Measurements from ENCODE around the gene BBLN. TPM values are rescaled to one million over a fixed set of nuclear protein-coding genes. Genes with fewer than 3 reads are reported as not detected.
"Not testable (repeated sequence)": the region's sequence is repeated elsewhere in the genome, so short reads cannot be mapped to it uniquely, and the experiment has no call there.

The BBLN gene
- total RNA-seq, 1 donor from 2014 or later, result 16.9 TPM

DNA sequence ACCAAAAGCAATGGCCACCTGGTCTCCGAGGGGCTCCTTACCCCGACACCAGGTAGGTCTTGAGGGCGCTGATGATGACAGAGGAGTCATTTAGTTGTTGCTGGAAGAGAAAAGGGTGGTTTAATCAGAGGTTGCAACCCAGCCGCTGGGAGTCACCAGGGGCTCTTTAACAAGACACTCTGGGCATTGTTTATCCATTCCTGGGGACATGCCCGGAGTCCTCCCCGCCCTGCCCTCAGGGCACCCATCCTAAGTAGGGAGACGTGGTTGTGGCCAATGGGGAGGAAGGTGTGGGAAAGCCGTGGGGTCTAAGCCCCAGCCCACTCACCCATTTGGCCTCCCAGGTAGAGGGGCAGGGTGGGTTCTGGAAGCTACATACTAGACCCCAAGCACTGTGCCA is 35.6 kb upstream of the BBLN start:
- no peak for DNase-seq (ENCODE audit: low spot score)

DNA sequence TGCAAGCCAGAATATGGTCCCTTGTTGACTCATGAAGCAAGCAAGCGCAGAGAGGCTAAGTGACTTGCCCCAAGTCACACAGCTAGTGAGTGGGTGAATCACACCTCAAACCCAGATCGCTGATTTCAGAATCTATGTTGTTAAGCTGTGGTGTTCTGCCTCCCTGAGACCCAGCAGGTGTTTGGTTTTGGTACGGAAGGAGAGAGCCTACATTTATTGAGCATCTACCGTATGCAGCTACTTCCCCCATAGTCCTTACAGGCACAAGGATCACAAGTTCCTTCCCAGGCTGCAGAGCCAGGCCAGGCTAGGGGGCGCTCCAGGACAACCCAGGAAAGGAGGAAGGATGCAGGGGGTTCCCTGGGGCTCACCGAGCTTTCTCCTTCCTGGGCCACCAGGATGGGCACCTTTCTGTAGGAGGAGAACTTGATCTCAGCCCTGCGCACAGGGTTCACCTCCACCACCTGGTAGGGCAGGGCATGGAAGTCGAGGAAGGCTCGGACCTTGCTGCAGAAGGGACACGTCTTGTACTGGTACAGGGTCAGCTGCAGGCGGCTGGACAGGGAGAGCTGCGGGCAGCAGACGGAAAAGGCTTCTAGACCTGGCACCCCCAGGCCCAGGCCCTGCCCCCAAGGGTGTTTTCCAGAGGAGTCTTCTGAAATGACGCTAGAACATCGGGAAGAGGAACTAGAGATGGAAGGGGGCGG is 35.0 kb upstream of the BBLN start:
- DNase-seq (ENCODE audit: low spot score), result no peak

DNA sequence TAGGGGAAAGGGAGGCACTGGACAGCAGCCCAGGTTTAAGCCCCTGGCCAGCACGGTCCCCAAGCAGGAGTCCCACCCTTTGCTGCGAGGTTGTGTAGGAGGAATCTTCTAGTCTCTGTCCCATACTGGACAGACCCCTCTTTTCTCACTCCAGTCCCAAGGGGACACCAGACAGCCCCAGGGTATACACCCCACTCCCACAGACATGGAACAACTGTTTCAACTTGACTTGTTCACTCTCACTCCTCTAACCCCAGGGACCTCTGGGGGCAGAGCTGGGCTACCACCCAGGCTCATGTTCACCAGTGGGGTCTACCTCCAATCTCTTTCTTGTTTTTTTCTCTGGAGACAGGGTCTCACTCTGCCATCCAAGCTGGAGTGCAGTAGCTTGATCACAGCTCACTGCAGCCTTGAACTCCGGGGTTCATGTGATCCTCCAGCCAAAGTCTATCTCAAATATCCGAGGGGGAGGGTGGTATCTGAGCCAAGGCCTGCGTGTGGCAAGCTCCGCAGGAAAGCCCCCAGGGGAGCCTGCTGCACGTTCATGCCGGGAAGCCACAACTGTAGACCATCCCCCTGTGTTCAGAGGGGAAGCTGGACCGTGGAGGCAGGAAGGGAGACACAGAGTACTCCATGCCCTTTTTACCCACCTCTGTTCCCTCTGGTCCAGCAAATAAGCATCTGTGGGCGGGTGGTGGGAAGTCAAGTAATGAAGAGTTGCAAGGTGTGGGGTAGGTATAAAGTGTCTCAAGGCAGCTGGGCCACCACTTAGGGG is 34.3 kb upstream of the BBLN start:
- DNase-seq (ENCODE audit: low spot score), result no peak

DNA sequence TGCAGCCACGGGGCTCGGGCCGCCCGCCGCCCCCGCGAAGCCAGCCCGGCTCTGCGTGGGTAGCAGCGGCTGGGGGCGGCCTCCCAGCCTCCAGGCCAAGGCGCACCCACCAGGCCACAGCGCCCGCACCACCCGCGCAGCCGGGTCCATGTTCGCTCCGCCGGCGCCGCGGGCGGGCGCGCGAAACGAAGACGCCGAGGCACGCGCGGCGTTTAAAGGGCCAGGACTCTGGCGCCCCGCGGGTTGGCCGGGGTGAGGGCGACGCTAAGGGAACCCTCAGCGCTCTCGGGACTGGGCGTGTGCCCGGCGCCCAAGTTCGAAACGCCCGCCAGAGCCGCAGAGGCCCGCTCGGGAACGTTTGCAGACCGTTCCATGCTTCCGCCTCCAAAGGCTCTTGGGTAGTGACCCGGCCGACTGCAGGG is 32.5 kb upstream of the BBLN start, which contains the start of gene PTGES2:
TSS of gene PTGES2 (minus strand) at position 162 of the 422 bp plus-strand sequence. CDS start at position 150, 12 bp downstream.
- DNase-seq (ENCODE audit: low spot score), result peak; percentile 91

DNA sequence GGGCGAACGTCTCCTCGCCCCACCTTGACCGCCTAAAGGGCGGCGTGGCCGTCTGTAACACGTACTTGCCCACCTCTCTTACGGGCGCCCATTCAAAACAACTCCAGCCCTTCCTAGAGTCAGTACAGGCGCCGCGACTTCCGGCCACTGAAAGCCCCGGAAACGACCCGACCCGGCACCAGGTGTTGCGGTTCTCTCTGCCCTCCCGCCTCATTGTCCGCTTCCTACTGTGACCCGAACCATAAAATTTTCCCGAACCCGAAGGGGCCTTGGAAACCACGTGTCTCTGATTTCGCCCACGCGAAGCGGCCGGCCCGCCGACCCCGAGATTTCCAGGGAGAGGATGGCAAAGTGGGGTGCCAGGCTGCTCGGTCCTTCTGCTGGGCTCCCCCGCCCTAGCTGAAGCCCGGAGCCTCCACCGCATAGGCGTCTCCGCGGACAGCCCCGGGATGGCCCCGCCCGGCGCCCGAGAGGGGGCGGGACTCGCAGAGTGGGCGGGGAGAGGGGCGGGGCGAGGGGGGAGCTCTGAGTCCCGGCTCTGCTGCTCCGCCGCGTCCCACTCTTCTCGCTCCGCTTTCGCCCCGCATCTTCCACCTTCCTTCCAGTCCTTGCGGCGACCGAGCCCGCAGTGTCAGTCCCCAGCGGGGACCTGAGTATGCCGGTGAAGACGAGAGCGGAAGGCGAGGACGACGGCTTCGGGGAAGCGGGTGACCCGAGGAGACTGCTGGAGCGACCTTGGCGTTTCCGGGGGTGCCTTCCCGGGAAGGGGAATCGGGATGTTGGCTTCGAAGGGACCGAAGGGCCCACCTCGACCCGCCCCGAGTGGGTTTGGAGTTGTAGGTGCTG is 31.9 kb upstream of the BBLN start:
- DNase-seq (ENCODE audit: low spot score), result peak; percentile 96

DNA sequence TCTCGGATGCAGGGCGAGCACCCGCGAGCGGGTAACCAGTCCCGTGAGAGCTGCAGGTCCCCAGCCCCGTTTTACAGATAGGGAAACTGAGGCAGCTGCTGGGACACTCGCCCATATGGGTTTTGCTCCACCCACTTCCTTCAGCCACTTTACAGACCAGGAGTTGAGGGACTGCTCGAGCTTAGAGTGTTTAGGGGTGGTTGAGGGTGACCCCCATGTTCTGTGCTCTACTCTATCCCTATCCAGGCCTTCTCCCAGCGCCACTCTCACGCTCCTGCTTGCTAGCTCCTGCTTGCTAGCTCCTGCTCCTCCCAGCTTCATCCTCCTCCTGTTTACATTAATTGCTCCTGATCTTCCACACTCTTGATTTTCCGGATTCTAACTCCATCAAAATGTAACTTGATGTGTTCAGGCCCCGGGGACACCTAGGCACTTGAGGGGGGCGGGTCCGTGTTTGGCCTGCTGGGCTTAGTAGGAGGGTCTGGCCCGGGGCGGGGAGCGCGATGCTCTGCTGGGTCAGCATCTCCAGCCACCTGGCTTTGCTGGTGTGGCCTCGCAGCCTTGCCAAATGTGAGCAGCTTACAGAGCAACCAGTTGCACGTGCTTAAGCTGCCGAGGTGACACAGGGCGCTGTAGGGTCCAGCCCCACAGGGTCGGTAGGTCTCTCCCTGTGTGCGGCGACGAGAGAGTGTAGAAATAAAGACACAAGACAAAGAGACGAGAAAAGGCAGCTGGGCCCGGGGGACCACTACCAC is 31.1 kb upstream of the BBLN start:
- no peak for DNase-seq (ENCODE audit: low spot score)

DNA sequence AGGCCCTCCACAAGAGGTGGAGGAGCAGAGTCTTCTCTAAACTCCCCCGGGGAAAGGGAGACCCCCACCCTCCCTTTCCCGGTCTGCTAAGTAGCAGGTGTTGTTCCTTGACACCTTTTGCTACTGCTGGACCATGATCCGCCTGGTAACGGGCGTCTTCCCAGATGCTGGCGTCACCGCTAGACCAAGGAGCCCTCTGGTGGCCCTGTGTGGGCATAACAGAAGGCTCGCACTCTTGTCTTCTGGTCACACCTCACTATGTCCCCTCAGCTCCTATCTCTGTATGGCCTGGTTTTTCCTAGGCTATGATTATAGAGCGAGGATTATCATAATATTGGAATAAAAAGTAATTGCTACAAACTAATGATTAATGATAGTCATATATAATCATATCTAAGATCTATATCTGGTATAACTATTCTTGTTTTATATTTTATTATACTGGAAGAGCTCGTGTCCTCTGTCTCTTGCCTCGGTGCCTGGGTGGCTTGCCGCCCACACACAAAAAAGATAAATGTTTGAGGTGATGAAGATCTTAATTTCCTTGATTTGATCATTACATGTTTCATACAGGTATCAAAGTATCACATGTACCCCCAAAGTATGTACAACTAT is 30.0 kb upstream of the BBLN start:
- not testable (repeated sequence) for DNase-seq (ENCODE audit: low spot score)

DNA sequence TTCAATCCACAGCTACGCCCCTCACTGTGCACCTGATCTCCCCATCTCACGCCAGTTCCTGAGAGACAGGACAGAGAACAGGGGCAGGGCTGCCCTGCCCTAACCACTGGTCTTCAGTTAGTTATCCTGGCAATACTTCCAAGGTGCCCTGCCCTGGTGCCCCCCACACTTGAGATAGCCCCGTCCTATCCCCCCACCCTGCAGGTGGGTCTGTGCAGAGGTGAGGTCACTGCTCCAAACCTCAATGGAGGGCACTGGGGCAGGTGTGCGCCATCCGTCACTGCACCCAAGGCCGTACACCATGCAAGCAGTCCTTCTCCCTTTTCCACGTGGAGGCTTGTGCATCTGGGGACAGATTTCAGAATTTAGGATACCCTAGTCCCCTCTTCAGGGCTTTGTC is 29.4 kb upstream of the BBLN start:
- not testable (repeated sequence) for DNase-seq (ENCODE audit: low spot score)

DNA sequence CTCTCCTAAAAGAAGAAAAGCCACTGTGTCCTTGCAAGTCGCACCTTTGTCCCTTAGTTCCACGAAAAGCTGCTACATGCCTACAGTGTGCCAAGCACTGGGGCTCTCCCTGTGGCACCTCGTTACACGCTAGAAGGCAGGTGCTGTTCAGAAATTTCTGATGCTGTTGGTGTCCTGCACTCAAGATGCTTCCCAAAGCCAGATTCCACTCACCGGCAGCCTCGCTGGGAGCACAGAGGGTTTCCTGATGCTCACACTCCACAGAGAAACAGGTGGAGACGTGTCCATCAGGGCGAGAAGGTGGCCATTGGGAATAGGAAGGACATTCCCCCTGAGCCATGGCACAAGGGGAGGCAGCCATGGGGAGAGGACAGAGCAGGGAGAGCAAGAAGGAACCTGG is 28.7 kb upstream of the BBLN start:
- DNase-seq (ENCODE audit: low spot score), result not testable (repeated sequence)

DNA sequence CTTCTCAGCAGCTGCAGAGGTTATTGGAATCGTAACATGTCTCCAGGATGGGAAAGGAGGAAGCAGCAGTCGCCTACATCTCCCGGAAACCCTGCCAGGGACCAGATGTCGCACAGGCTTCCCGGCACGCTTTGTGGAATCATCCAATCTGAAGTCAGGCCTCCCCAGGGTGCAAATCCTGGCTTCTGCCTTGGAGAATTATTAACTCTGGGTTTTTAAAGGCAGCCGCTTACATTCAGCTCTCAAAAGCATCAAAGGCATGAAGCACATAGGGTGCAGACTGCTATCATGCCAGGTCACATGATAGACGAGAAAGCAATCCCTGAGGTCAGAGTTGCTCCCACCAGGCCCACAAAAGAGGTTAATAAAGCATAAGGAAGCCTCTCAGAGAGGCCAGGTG is 27.9 kb upstream of the BBLN start:
- not testable (repeated sequence) for DNase-seq (ENCODE audit: low spot score)

DNA sequence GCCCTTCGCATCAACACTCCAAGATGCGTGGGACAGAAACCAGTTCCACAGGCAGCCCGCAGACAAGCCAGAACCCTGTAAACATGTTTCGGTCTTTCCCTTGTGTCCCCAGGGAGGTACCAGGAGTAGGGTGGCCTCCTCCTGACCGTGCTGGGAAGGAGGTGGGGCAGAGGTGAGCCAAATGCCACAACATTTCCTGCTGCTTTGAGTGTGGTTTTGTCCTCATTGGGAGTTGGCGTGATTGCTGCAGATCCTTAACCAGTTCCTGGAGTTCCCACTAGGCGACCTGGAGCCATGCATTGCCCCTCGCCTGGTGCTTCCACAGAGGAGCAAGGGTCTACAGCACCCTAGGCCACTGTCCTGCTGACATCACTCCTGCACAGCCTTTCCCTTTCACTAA is 24.5 kb upstream of the BBLN start:
- not testable (repeated sequence) for DNase-seq (ENCODE audit: low spot score)

DNA sequence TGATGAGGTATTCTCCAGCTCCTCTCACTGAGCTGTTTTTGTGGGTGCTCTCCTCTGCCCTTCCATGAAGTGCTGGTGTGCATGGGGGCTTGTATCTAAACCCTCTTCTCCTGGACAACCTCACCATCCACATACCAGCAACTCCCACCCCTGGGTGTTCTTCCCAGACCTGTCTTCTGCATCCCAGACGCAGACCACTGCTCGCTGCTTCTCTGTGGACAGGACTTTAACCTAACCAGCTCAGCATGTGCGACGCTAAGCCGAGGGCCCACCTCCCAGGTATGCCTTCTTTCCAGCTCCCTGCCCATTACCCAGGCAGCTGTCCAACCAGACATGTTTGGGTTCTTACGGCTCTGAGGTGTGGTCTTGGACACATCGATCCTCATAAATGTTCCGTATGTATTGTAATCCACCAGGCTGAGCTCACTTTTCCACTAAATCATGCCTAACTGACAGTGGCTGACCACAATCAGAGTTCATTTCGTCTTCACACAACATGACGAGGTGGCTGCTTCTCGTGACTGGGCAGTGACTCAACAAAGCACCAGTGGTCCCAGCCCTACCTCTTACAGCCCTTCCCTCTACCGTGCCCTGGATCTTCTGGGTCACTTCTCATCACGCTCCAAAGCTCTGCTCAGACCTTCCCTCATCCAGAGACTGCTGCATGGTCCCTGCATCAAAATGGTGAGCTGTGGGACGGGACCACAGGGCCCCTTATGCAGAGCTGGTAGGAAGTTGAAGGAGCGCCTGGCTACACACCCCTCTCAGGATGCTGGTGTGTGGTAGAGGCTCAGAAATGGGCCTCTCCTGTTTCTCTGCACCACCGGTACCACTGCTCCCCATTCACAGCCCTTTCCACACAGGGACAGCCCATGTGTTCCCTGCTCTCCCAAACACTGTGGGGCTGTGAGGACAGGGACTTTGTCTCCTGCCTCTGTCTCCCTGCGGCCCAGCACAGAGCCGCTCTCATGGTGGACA is 23.0 kb upstream of the BBLN start:
- DNase-seq (ENCODE audit: low spot score), result no peak

DNA sequence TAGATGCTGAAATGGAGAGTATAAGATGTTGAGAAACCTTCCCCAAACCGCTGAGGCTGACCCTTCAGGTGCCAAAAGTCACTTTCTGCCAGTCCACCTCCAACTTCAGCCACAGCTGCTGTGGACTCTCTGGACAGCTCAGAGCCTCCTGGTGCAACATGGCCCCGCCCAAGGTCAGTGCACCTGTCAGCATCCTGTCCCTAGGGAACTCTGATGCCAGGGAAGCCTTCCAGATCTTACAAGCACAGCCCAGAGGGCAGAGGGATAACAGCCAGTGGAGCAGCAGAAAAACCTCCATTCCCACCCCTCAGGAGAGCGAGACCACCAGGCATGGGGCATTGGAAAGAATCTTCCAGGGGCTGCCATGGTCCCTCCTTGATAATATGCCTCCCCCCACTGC is 22.1 kb upstream of the BBLN start:
- no peak for DNase-seq (ENCODE audit: low spot score)

DNA sequence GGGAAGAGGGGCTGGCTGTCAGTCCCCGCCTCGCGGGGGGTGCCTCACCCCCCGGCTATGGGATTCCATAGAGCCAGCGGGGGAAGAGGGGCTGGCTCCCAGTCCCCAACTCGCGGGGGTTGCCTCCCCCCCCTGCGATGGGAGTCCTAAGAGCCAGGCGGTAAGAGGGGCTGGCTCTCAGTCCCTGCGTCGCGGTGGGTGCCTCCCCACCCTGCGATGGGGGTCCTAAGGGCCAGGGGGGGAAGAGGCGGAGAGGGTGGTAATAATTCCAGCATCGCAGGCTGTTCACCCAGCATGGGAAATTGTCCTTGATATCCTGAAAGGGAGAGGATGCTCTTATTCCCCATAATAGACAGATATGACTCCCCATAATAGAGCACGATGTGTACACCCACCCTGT is 20.4 kb upstream of the BBLN start:
- DNase-seq (ENCODE audit: low spot score), result no peak

DNA sequence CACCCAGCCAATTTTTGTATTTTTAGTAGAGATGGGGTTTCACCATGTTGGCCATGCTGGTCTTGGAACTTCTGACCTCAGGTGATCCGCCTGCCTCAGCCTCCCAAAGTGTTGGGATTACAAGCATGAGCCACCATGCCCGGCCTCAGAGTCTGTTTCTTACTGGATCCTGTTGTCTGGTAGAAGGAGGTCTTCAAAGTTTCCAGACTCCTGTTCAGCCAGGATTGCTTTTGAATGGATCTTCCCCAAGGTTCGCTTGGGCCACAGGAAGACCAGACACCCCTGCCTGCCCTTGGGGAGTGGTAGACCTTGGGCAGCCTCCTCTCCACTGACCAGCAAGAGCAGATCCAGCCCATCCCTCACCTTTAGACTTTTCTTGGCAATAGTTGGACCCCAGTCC is 18.5 kb upstream of the BBLN start:
- no peak for DNase-seq (ENCODE audit: low spot score)

DNA sequence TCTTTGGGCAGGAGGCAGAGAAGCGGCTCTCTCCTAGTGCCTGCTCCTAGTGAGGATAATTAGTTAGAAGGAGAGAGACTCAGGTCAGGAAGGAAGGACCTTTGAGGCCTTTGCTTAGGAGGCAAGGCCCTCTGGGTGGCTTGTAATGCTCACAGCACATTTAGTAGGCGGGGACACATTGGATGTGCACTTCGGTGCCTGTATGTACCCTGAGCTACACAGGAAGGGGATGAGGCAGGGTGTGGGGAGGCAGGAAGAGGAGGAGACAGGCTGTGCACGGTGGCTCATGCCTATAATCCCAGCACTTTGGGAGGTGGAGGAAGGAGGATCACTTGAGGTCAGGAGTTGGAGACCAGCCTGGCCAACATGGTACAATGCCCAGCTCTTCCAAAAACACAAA is 18.0 kb upstream of the BBLN start:
- DNase-seq (ENCODE audit: low spot score), result no peak

DNA sequence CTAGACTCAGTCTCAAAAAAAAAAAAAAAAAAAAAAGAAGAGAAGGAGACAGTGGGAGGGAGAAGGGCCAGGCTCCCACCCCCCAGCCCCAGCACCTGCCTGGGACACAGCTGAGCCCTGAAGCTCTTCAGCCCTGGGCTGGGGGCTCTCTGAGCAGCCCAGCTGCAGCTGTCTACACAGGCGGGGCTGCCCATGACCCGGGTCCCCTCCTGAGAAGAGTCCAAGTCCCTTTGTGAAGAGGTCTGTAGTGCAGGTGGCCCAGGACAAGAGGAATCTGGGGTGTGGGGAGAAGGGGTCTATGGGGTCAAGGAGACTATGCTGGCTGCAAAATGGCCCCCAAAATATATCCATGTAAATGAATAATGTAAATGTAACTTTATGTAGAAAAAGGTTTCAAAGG is 17.5 kb upstream of the BBLN start:
- no peak for DNase-seq (ENCODE audit: low spot score)

DNA sequence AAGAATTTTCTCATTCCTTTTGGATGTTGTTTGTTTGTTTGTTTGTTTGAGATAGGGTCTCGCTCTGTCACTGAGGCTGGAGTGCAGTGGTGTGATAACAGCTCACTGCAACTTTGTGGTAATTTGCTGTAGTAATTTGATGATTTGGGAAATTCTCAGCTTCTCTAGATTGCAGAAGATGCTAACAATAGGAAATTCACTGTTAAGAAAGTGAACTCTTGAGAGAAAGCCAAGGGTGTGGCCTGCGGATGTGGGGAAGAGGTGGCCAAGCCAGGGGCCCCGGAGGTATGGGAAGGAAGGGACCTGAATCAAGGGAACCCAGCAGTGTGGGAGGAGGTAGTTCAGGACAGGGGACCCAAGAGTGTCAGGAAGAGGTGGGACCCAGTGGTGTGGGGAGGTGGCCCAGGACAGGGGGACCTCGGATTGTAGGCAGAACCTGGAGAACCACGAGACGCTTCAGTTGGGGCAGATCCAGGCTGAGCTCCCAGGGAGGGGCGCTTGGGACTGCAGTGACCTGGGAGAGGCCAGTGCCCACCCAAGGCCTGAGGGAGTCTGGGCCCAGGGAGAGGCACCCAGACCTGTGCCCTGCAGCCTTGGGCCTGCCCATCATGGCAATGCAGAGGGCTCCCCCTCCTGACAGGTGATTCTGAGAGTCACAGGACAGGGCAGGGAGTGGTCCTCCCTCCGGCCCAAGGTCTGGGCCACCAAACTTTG is 16.4 kb upstream of the BBLN start:
- DNase-seq (ENCODE audit: low spot score), result no peak
